Fibroblast of peridontal ligament (primary cell): ENCODE data around the gene CXADR.
"Not testable (repeated sequence)": the region's sequence is repeated elsewhere in the genome, so short reads cannot be mapped to it uniquely, and the experiment has no call there.

ENCODE experiments used
- DNase-seq: peaks from one replicate; pipeline ENCODE4 v3.0.0-alpha.2; 2010; ENCODE audit errors: extremely low read depth

The CXADR gene

GRCh38 chr21:17502985-17503384 is 9.9 kb upstream of the CXADR start:
- not testable (repeated sequence) for DNase-seq

GRCh38 chr21:17506951-17507350 is 5.9 kb upstream of the CXADR start:
- no peak for DNase-seq

DNA sequence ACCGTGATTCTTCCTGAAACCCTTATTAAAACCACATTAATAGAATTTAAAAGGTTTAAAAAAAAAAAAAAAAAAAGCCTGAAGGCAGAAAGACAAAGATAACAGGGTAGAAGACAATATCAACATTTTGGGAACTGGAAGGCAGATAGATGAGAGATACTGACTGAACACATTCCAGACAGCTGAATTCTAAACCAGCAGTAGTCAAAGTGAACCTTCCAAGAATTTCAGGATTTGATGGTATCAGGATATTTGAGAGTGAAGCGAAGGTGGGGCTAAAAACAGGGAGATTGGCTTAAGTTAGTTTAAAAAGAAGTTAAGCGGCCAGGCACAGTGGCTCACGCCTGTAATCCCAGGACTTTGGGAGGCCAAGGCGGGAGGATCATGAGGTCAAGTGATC is 5.3 kb upstream of the CXADR start:
- DNase-seq: no peak

GRCh38 chr21:17513214-17514123 is 626 bp downstream of the CXADR start:
- DNase-seq: peak; percentile 11

DNA sequence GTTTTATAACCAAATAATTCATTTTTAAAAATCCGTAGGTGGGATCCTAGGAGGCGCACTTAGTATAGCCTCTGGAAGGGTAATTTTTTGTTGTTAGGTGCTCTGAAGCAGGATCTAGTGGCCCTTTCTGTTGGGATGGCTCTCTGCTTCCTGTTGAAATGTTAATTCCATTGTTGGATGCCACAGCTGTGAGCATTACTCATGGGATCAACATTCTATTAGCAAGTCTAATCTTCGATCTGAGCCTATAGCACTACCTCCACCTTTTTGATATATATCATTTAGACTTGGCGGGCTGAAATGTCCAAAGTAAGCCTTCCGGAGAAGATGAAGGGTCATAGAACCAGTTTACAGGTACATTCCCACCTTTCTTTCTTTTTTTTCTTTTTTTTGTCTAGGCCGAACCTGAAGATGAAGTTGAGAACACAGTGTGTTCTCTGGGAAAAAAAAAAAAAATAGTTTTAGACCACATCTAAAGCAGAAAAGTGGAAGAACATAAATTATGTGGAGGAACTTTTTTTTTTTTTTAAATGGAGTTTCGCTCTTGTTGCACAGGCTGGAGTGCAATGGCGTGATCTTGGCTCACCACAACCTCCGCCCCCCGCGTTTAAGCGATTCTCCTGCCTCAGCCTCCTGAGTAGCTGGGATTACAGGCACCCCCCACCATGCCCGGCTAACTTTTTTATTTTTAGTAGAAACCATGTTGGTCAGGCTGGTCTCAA is 1.4 kb downstream of the CXADR start:
- DNase-seq: no peak

- DNase-seq: not testable (repeated sequence)
These were observed 4.2 kb downstream of the CXADR start for GRCh38 chr21:17517008-17517407.

DNA sequence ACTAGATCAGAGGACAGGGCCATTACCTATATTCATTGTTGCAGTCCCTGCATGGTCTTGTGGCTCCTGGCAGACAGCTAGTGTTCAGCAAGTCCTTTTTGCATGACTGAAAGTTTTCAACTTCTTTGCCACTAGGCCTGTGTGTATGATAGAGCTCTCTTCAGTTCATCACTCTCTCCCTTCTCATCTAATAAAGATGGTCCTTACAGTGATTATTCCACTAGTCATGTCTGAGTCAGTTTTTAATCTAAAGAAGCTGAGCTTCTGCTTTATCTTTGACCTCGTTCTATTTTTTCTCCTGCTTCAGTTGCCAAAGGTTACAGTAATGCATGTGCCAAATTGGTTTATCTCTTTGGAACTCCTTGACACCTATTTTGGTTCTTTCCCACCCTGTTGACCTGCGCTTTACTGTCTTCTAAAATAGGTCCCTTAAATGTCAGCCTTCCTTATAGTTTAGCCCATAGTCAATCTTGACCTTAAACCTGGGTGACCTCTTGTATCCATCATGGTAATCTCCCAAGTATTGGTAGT is 6.4 kb downstream of the CXADR start:
- DNase-seq: no peak

DNA sequence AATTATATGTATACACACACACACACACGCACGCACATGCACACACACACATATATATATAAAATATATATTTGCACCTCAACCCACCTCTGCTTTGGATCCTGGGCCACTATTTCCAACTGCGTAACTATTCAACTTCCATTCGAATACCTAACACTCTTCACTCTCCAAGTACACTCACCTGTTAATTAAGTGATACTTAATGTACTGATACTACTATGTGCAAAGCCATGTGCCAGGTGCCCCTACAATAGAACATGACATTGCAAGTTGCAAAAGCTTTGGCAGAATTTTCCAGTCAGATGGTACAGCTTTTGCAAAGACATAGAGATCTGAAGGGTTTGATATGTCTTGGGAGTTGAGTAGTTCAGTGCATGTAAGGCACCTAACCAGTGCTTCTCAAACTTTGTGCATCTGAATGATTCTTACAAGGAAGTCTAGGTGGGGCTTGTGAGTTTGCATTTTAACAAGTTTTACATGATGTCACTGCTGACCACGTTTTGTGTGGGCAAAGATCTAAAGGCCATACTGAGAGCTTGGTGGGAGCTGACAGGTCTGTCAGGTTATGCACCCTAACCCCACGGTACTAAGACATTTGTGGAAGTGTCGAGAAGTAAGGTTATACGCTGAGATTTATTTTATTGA is 7.2 kb downstream of the CXADR start:
- DNase-seq: no peak

DNA sequence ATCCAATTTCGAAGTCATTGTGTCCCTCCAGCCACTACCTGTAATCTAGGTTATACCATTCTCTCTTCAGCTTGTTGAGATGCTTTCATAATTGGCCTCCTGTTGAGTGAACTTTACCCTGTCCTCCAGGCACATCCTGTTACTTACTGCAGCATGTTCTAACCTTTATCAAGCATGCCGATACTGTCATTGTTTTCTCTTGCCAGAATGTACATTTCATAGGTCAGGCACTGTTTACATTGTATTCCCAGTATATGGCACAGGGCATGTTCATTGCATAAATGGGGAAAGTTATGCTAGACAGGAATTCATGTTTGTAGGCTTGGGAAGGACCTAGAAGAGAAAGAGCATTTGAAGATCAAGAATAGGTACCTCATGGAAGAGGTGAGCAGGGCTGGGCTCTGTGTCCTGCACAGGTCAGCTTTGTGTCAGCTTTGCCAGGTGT is 10.2 kb downstream of the CXADR start:
- DNase-seq: no peak

DNA sequence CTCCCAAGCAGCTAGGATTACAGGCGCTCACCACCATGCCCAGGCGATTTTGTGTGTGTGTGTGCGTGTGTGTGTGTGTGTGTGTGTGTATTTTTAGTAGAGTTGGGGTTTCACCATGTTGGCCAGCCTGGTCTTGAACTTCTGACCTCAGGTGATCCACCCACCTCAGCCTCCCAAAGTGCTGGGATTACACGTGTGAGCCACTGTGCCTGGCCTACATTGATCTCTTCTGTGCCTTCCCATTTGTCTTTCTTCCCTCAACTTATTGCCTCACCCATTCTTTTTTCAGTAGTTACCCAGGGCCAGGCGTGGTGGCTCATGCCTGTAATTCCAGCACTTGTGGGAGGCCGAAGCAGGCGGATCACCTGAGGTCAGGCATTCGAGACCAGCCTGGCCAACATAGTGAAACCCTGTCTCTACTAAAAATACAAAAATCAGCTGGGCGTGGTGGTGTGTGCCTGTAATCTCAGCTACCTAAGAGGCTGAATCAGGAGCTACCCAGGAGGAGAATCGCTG is 11.2 kb downstream of the CXADR start:
- DNase-seq: not testable (repeated sequence)

- DNase-seq: no peak
These were observed 11.8 kb downstream of the CXADR start for GRCh38 chr21:17524635-17525034.

- DNase-seq: no peak
These were observed 13.9 kb downstream of the CXADR start for GRCh38 chr21:17526776-17527175.

DNA sequence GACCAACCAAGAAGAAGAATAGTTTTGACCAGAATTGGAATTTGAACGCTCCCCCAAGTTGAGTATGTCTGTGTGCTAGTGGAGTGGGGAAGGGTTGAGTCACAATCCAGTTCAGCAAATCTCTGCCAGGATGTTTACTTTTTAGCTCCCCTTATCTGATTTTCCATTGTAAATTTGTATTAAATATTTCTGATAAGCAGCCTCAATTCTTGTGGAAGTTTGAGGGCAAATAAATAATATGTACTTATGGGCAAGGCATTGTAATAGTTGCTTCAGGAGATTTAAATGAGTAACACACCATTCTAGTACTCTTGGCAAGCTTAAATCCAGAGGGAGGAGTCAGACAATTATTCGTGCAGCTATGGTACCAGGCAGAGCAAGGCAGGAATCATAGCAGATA is 14.4 kb downstream of the CXADR start:
- no peak for DNase-seq

DNA sequence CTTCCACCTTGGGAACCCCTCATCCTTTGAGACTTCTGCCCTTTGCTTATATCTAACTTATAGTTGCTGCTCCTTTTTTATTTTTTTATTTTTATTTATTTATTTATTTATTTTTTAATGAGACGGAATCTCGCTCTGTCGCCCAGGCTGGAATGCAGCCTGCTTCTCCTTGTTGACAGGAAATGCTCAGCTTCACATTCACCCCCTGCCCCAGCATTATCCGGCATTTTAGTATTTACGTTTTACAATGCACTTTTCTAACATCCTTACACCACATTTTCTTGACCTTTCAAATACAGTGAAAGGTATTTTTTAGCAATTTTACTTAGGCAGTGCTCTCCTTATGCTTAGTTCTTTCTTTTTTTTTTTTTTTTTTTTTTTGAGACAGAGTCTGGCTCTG is 14.9 kb downstream of the CXADR start:
- no peak for DNase-seq

DNA sequence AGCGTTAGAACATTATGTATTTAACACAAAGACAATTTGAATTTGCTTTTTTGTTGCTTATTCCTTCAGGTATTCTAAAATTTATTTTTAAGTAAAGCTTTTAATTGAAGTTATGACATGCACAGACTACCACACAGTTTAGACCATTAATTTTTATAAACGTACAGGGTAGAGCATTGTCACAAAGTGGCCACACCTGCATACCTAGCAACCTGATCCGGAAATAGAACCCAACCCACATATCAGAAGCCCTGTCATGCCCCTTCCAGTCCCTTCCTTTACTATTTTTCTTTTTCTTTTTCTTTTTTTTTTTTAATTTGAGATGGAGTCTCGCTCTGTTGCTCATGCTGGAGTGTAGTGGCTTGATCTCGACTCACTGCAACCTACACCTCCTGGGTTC is 16.8 kb downstream of the CXADR start:
- DNase-seq: no peak

GRCh38 chr21:17532292-17532691 is 19.4 kb downstream of the CXADR start:
- DNase-seq: no peak

- DNase-seq: no peak
These were observed 23.5 kb downstream of the CXADR start for GRCh38 chr21:17536381-17536780.

DNA sequence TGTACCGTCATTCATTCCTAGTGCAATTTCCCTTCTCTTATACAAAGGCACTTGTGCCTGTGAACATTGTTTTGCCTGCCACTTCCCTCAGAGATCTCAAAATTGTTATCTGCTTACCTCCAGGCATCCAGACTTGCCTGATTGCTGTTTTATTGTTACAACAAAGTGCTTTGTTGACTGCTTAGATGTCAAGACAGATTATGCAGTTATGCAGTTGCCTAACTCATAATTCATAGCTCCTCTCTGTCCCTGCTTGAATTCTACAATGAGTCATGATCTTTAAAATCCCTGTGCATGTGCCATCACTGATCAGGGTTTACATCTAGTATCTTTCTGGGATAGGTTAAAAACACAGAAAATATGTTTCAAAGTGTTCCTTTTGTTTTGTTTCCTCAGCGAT is 24.5 kb downstream of the CXADR start:
- DNase-seq: no peak

DNA sequence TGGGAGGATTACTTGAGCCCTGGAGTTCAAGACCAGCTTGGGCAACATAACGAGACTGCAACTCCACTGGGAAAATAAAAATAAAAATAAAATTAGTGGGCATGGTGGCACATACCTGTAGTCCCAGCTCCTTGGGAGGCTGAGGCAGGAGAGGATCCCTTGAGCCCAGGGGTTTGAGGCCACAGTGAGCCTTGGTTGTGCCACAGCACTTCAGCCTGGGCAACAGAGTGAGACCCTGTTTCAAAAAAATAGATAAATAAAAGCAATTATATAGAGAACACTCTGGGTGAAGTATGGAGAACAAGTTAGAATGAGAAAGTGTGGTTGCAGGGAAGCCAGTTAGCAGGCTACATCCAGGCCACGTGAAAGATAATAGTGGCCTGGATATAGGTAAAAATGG is 25.7 kb downstream of the CXADR start:
- DNase-seq: no peak

- no peak for DNase-seq
These were observed 26.5 kb downstream of the CXADR start for GRCh38 chr21:17539323-17539722.

DNA sequence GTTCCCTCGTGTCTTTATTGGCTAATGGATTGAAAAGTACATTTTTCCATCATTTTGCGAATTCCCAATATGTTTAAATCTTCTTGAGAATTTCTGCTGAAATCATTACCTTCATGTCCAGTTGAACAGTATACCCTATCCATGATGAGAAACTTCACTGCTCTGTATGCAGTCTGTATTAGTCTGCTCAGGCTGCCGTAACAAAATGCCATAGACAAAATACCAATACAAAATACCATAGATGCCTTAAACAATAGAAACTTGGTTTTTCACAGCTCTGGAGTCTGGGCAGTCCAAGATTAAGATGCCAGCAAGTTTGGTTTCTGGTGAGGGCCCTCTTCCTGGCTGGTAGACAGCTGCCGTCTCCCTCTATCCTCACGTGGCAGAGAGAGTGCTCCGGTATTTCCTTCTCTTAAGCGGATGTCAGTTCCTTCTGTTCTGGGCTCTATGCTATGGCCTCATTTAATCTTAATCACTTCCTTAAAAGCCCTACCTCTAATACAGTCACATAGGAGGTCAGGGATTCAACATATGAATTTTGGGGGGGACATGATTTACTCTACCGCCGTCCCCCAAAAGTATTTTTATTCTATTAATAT is 27.0 kb downstream of the CXADR start:
- DNase-seq: no peak

- DNase-seq: no peak
These were observed 27.7 kb downstream of the CXADR start for GRCh38 chr21:17540530-17540929.
